Adrenal gland (tissue), 12 donors: Measurements from ENCODE around the gene CD72. TPM values are rescaled to one million over a fixed set of nuclear protein-coding genes. Genes with fewer than 3 reads are reported as not detected.

Experiments used
- DNase-seq, 7 donors: peaks; one replicate each; pipeline ENCODE4 v3.0.0-alpha.2; 2019 to 2020
- H3K27ac ChIP-seq, 5 donors: fragments of 200-600 bp; sonication (generic) in 4 of 5; 1 replicate in 3 of 5; 2 replicates in 2 of 5; pipeline versions ENCODE4 v1.5.1 to v1.8.0; 2016 to 2020; ENCODE audit warnings: mild to moderate bottlenecking in 1 of 5
- H3K27me3 ChIP-seq: fragments of 200-600 bp; 2 replicates; pipeline ENCODE4 v1.8.0; 2021
- H3K36me3 ChIP-seq, 2 donors: fragments of 200-600 bp; replicated peaks in 1 of 2; 1 replicate in 1 of 2; 2 replicates in 1 of 2; pipeline versions ENCODE4 v1.5.1 to v1.8.0; 2018 to 2022
- H3K4me1 ChIP-seq, 2 donors: fragments of 200-600 bp; replicated peaks in 1 of 2; 1 replicate in 1 of 2; 2 replicates in 1 of 2; pipeline versions ENCODE4 v1.5.1 to v1.8.0; 2018 to 2021
- H3K4me3 ChIP-seq, 4 donors: fragments of 200-600 bp; sonication (generic) in 3 of 4; one replicate each; pipeline ENCODE4 v1.5.1; 2016 to 2018
- H3K9me3 ChIP-seq, 3 donors: fragments of 200-600 bp; sonication (generic) in 1 of 3; replicated peaks in 1 of 3; 1 replicate in 2 of 3; 2 replicates in 1 of 3; pipeline versions ENCODE4 v1.5.1 to v1.8.0; 2016 to 2021
- CTCF ChIP-seq, 6 experiments: fragments of 450-650 bp in 4 of 6; fragments of 200-600 bp in 2 of 6; sonication (generic) in 1 of 6; IDR thresholded peaks; 1 replicate in 5 of 6; 2 replicates in 1 of 6; pipeline versions ENCODE4 v1.5.1 to v1.8.0; 2016 to 2021; ENCODE audit warnings: antibody characterized with exemption in 6 of 6, mild to moderate bottlenecking in 2 of 6, moderate library complexity in 1 of 6
- POLR2A ChIP-seq, 2 donors: fragments of 450-650 bp; IDR thresholded peaks; one replicate each; pipeline ENCODE4 v1.6.1; 2017; ENCODE audit warnings: antibody characterized with exemption in 2 of 2, mild to moderate bottlenecking in 2 of 2, moderate library complexity in 1 of 2
- WGBS, 4 donors: extraction: QIAGEN DNeasy Blood & Tissue Kit in 2 of 4; methylation state at CpG; one replicate each; pipeline versions ENCODE4 v1.1.5 to v1.1.7; 2013 to 2017; 5-methylcytosine and 5-hydroxymethylcytosine counted together
- intact Hi-C, 2 donors: fragments of 100-400 bp; cut with DNase I; formaldehyde crosslinking; loops; one replicate each; pipeline versions ENCODE4 v1.14.1 to v1.15.0; 2022 to 2023
- polyA plus RNA-seq, 3 donors: library from polyadenylated mRNA; stranded (reverse); fragments of 200-250 nt in 2 of 3; fragments of 350-450 nt in 1 of 3; fragmentation: Illumina TruSeq in 1 of 3; extraction: RNeasy Lipid Tissue Mini Kit (QIAGEN cat#74804) in 1 of 3; gene quantifications; one replicate each; pipeline ENCODE4 v1.2.3, GENCODE V29; 2013 to 2014
- total RNA-seq, 9 donors: library from RNA; depleted of rRNA in 4 of 9; stranded (reverse); fragments of >200 nt in 4 of 9; fragments of 120-200 nt in 1 of 9; fragmentation: NEBNext Ultra II Directional in 1 of 9; extraction: Animal tissue kit (Norgen Biotek cat#: 25700) in 1 of 9; gene quantifications; one replicate each; pipeline versions ENCODE4 v1.1.0 to v1.2.4, GENCODE V29; 2013 to 2023
- donor health status: healthy with polysubstance abuse.
- donor health status: Bipolar disorder and iron deficiency.
- donor health status: DM: yes; HTN: yes; CAD: no.
- donor health status: DM: no; HTN: no; CAD: no.
- donor health status: DM: no; HTN: no; CAD: no.
- donor health status: DM: yes; HTN: yes; CAD: no.

CD72 gene
- total and polyA plus RNA-seq, 12 donors: 0.69 to 18.5 (median 4.3) TPM

GRCh38 chr9:35652829-35653209 is 34.6 kb upstream of the CD72 start:
- Histone ChIP-seq H3K4me3 (no peak overlapping the region), H3K27me3 (no peaks in the 10 kb centered on the region), H3K27ac (peak overlapping the region in 1 of 5 donors; percentile 62), H3K4me1 (peaks cover 6 to 16% of the 10 kb centered on the region in 2 donors), H3K36me3 (no peaks in the 10 kb centered on the region), H3K9me3 (no peaks in the 10 kb centered on the region)
- 75 to 91% (median 85%) methylated on average over 8 of the region's 8 CpGs for WGBS, 4 donors
- TF ChIP-seq POLR2A (IDR thresholded peaks at IDR 0.05) (no peak), CTCF (IDR thresholded peaks at IDR 0.05) (no peak)
- DNase-seq: peak in 1 of 7 donors; percentile 18
- intact Hi-C loops: no loop called here

- Histone ChIP-seq H3K27ac (peak overlapping the region in 1 of 5 donors; percentile 62), H3K27me3 (no peaks in the 10 kb centered on the region), H3K4me1 (peaks cover 5 to 14% of the 10 kb centered on the region in 2 donors), H3K36me3 (no peaks in the 10 kb centered on the region), H3K9me3 (no peaks in the 10 kb centered on the region), H3K4me3 (no peak overlapping the region)
- intact Hi-C loops: no loop called here
- TF ChIP-seq POLR2A (IDR thresholded peaks at IDR 0.05) (no peak), CTCF (IDR thresholded peaks at IDR 0.05) (no peak)
- WGBS, 4 donors: 83 to 91% (median 87%) methylated on average over 6 to 7 of the region's 7 CpGs
- DNase-seq: peak in 1 of 7 donors; percentile 13
Measured at GRCh38 chr9:35651956-35652828, 34.0 kb upstream of the CD72 start.

GRCh38 chr9:35650341-35651158 is 32.3 kb upstream of the CD72 start, which contains the start of gene SIT1:
Gene SIT1, minus strand, starts transcription at chr9:35650931. Its CDS starts 78 bp downstream, at chr9:35650853.
- WGBS, 4 donors: 66 to 71% (median 69%) methylated on average over 14 to 22 of the region's 22 CpGs
- no peak within 1 kb of the TSS for H3K4me3 ChIP-seq
- peaks cover 3 to 19% of the 10 kb centered on the region in 2 donors for H3K4me1 ChIP-seq
- H3K27me3 ChIP-seq: no peaks in the 10 kb centered on the region
- peak in 1 of 7 donors; percentile 14 for DNase-seq
- no peak for TF ChIP-seq CTCF (IDR thresholded peaks at IDR 0.05)
- no peak for TF ChIP-seq POLR2A (IDR thresholded peaks at IDR 0.05)
- H3K9me3 ChIP-seq: no peaks in the 10 kb centered on the region
- H3K36me3 ChIP-seq: no peaks in the 10 kb centered on the region
- no peak within 1 kb of the TSS for H3K27ac ChIP-seq
- intact Hi-C loops: no loop called here
